HCT116 (cell line): Measurements from ENCODE around the gene DUOXA1. TPM values are rescaled to one million over a fixed set of nuclear protein-coding genes. Genes with fewer than 3 reads are reported as not detected.

Source experiments
- ATAC-seq: fragments of 200-7000 bp; cut with Tn5 transposase; 2 replicates; pipeline ENCODE4 v1.9.1; 2020; ENCODE audit warnings: mild to moderate bottlenecking, moderate library complexity
- BruUV-seq: library from RNA; stranded (reverse); fragments of 400-500 nt; replicated peaks from 2 replicates; lab custom pipeline; 2021; lab: Mats Ljungman, UMichigan
- CTCF ChIA-PET: fragments of 300-600 bp; sonication (Branson Sonifier 250); formaldehyde crosslinking; loops from one replicate; lab custom pipeline; 2021; ENCODE audit warnings: antibody characterized with exemption; lab: Charles Lee
- POLR2A ChIA-PET: fragments of 300-600, 350-600 bp; sonication (Branson Sonifier 250); formaldehyde crosslinking; loops from one replicate; lab custom pipeline; 2021; ENCODE audit warnings: antibody characterized with exemption; lab: Charles Lee
- RAD21 ChIA-PET, 2 experiments: fragments of 300-600 bp; sonication (Branson Sonifier 250); formaldehyde crosslinking; loops; one replicate each; lab custom pipeline; 2023; ENCODE audit warnings: low total read pairs in 2 of 2; ENCODE audit not compliant: uncharacterized antibody in 2 of 2, unreplicated experiment in 2 of 2, low non-redundant PET in 1 of 2; lab: Charles Lee
- DNase-seq: peaks from one replicate; pipeline ENCODE4 v3.0.0-alpha.2; 2010; ENCODE audit warnings: low read depth, low spot score
- H2AFZ ChIP-seq: fragments of 200-600 bp; shearing (Covaris generic), sonication (generic); 2 replicates; pipeline ENCODE4 v1.6.1; 2017; ENCODE audit warnings: low read depth, mixed run types, mixed read lengths, antibody characterized with exemption, low read length; ENCODE audit not compliant: poor library complexity, severe bottlenecking
- H3K27ac ChIP-seq: 2 replicates; pipeline ENCODE4 v1.5.1; 2012; ENCODE audit warnings: low read depth, low read length
- H3K27me3 ChIP-seq: fragments of 200-600 bp; sonication (generic); 2 replicates; pipeline ENCODE4 v1.6.1; 2016; ENCODE audit warnings: mixed run types, low read length, mixed read lengths; ENCODE audit not compliant: insufficient read depth
- H3K36me3 ChIP-seq, 2 experiments: fragments of 200-500 bp in 1 of 2; fragments of 200-600 bp in 1 of 2; sonication (Bioruptor generic) in 1 of 2; sonication (generic) in 1 of 2; 2 replicates each; pipeline versions ENCODE4 v1.5.1 to v1.6.1; 2014 to 2016; ENCODE audit warnings: low read length in 2 of 2, inconsistent platforms in 1 of 2, mixed read lengths in 1 of 2, mixed run types in 1 of 2; ENCODE audit not compliant: insufficient read depth in 2 of 2, control insufficient read depth in 1 of 2
- H3K4me1 ChIP-seq, 2 experiments: fragments of 200-600 bp in 1 of 2; sonication (generic) in 1 of 2; 2 replicates each; pipeline versions ENCODE4 v1.5.1 to v1.6.1; 2012 to 2017; ENCODE audit warnings: low read length in 2 of 2, inconsistent platforms in 1 of 2, mild to moderate bottlenecking in 1 of 2, mixed read lengths in 1 of 2, mixed run types in 1 of 2, moderate library complexity in 1 of 2; ENCODE audit not compliant: insufficient read depth in 2 of 2, control insufficient read depth in 1 of 2
- H3K4me2 ChIP-seq: fragments of 200-600 bp; sonication (generic); 2 replicates; pipeline ENCODE4 v1.6.1; 2017; ENCODE audit warnings: mixed run types, low read length, mixed read lengths
- H3K4me3 ChIP-seq, 2 experiments: fragments of 200-600 bp in 1 of 2; sonication (generic) in 1 of 2; replicated peaks in 1 of 2; 2 replicates each; pipeline ENCODE4 v1.5.1; 2011 to 2016; ENCODE audit warnings: low read length in 2 of 2, control low read depth in 1 of 2, low read depth in 1 of 2, mild to moderate bottlenecking in 1 of 2, mixed read lengths in 1 of 2, mixed run types in 1 of 2
- H3K79me2 ChIP-seq: fragments of 200-600 bp; sonication (generic); 2 replicates; pipeline ENCODE4 v1.6.1; 2017; ENCODE audit warnings: mild to moderate bottlenecking, mixed run types, low read length, moderate library complexity, mixed read lengths; ENCODE audit not compliant: insufficient read depth
- H3K9ac ChIP-seq: fragments of 200-600 bp; sonication (generic); 2 replicates; pipeline ENCODE4 v1.6.1; 2016; ENCODE audit warnings: low read length, mixed read lengths
- H3K9me2 ChIP-seq: fragments of 200-600 bp; sonication (generic), shearing (Covaris generic); 2 replicates; pipeline ENCODE4 v1.6.1; 2017; ENCODE audit warnings: mixed run types, mild to moderate bottlenecking, moderate library complexity; ENCODE audit not compliant: insufficient read depth
- H3K9me3 ChIP-seq, 2 experiments: fragments of 200-500 bp in 1 of 2; fragments of 200-600 bp in 1 of 2; sonication (Bioruptor generic) in 1 of 2; sonication (generic) in 1 of 2; 2 replicates each; pipeline ENCODE4 v1.6.1; 2014 to 2017; ENCODE audit warnings: low read length in 2 of 2, mixed read lengths in 2 of 2, inconsistent platforms in 1 of 2, low read depth in 1 of 2, mild to moderate bottlenecking in 1 of 2, mixed run types in 1 of 2, moderate library complexity in 1 of 2; ENCODE audit not compliant: control insufficient read depth in 1 of 2, insufficient read depth in 1 of 2
- H4K20me1 ChIP-seq: fragments of 200-600 bp; sonication (generic), shearing (Covaris generic); 2 replicates; pipeline ENCODE4 v1.6.1; 2017; ENCODE audit warnings: mixed run types, mild to moderate bottlenecking, moderate library complexity; ENCODE audit not compliant: insufficient read depth
- EGR1 ChIP-seq: IDR thresholded peaks from 2 replicates; pipeline ENCODE4 v1.6.1; 2012; ENCODE audit warnings: low read depth
- ELF1 ChIP-seq: IDR thresholded peaks from 2 replicates; pipeline ENCODE4 v1.6.1; 2012; ENCODE audit warnings: low read depth, borderline replicate concordance
- EZH2 ChIP-seq: fragments of 200-600 bp; sonication (generic); IDR thresholded peaks from 2 replicates; pipeline ENCODE4 v1.6.1; 2017; ENCODE audit warnings: antibody characterized with exemption, mixed run types
- EZH2phosphoT487 ChIP-seq: fragments of 200-600 bp; IDR thresholded peaks from 2 replicates; pipeline ENCODE4 v1.6.1; 2018; ENCODE audit warnings: antibody characterized with exemption, borderline replicate concordance
- FOSL1 ChIP-seq: IDR thresholded peaks from 2 replicates; pipeline ENCODE4 v1.6.1; 2012; ENCODE audit warnings: low read depth
- POLR2AphosphoS5 ChIP-seq: IDR thresholded peaks from 2 replicates; pipeline ENCODE4 v1.6.1; 2011; ENCODE audit warnings: mild to moderate bottlenecking, low read depth, low read length, moderate library complexity
- RAD21 ChIP-seq: IDR thresholded peaks from 2 replicates; pipeline ENCODE4 v1.6.1; 2012; ENCODE audit warnings: low read depth, mild to moderate bottlenecking
- SRF ChIP-seq: IDR thresholded peaks from 2 replicates; pipeline ENCODE4 v1.6.1; 2012; ENCODE audit warnings: low read depth
- intact Hi-C: fragments of 100-400 bp; cut with micrococcal nuclease; formaldehyde crosslinking; loops from 2 replicates; pipeline ENCODE4 v1.10.0; 2022
- total RNA-seq: library from RNA; stranded (reverse); gene quantifications from one replicate; pipeline ENCODE4 v1.2.1, GENCODE V29; 2021; ENCODE audit not compliant: unreplicated experiment
- TF ChIP-seq, protein P1 (sequence below): IDR thresholded peaks from 2 replicates; pipeline ENCODE4 v1.6.1; 2012
- TF ChIP-seq, protein P2 (sequence below): IDR thresholded peaks from 2 replicates; pipeline ENCODE4 v1.6.1; 2012
- TF ChIP-seq, protein P3 (sequence below): IDR thresholded peaks from 2 replicates; pipeline ENCODE4 v1.6.1; 2011; ENCODE audit warnings: mild to moderate bottlenecking, low read length, moderate library complexity; ENCODE audit not compliant: insufficient replicate concordance; ENCODE audit errors: extremely low read depth

Gene DUOXA1
- total RNA-seq, 1 experiment from 2014 or later = 2.3 TPM

DNA sequence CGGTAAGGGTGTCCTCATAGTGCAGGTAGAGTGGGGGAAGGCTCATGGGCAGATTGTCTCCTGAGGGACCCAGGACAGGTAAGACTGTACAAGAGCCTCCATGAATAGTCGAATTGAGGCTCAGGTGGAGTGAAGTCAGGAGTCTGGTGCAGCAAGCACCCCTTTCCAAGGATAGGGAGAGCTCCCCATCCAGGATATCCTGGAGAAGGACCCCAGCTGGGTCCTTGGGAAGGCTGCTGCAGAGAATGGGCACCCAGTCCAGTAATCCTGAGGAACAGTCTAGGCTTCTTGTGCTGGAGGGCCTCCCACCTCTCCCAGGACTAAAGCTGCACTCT, 15.0 kb downstream of the DUOXA1 start:
- no peak for TF ChIP-seq FOSL1
- TF ChIP-seq, protein P1, sequence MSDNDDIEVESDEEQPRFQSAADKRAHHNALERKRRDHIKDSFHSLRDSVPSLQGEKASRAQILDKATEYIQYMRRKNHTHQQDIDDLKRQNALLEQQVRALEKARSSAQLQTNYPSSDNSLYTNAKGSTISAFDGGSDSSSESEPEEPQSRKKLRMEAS = no peak
- no peak for TF ChIP-seq SRF
- no peak for TF ChIP-seq POLR2AphosphoS5
- TF ChIP-seq EZH2 = no peak
- no peak for TF ChIP-seq ELF1
- TF ChIP-seq EZH2phosphoT487 = no peak
- no peak for TF ChIP-seq RAD21
- TF ChIP-seq, protein P2, sequence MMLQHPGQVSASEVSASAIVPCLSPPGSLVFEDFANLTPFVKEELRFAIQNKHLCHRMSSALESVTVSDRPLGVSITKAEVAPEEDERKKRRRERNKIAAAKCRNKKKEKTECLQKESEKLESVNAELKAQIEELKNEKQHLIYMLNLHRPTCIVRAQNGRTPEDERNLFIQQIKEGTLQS = no peak
- TF ChIP-seq EGR1 = no peak
- TF ChIP-seq, protein P3, sequence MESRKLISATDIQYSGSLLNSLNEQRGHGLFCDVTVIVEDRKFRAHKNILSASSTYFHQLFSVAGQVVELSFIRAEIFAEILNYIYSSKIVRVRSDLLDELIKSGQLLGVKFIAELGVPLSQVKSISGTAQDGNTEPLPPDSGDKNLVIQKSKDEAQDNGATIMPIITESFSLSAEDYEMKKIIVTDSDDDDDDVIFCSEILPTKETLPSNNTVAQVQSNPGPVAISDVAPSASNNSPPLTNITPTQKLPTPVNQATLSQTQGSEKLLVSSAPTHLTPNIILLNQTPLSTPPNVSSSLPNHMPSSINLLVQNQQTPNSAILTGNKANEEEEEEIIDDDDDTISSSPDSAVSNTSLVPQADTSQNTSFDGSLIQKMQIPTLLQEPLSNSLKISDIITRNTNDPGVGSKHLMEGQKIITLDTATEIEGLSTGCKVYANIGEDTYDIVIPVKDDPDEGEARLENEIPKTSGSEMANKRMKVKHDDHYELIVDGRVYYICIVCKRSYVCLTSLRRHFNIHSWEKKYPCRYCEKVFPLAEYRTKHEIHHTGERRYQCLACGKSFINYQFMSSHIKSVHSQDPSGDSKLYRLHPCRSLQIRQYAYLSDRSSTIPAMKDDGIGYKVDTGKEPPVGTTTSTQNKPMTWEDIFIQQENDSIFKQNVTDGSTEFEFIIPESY = no peak
- TF ChIP-seq, all 23 proteins: peak for 0
- H3K27ac ChIP-seq = no peak overlapping the region
- no peaks in the 10 kb centered on the region for H3K9me2 ChIP-seq
- ChIA-PET CTCF (interaction anchor here (0.8 kb wide), 1 partner anchor 11 kb away, joined by 4 read pairs; no protein-coding TSS in a partner anchor), POLR2A (no interaction called here), RAD21 (no interaction called here)
- H3K4me3 ChIP-seq = no peak overlapping the region
- no peaks in the 10 kb centered on the region for H4K20me1 ChIP-seq
- DNase-seq (no peak), ATAC-seq (no peak)
- no peaks in the 10 kb centered on the region for H3K79me2 ChIP-seq
- no peaks in the 10 kb centered on the region for H3K27me3 ChIP-seq
- H3K9me3 ChIP-seq = no peaks in the 10 kb centered on the region
- peaks cover 0 to 4% of the 10 kb centered on the region in 2 experiments; a peak in 2 of 4 replicates for H3K4me1 ChIP-seq
- BruUV-seq = no TSS peak
- no peak overlapping the region for H2AFZ ChIP-seq
- no peak overlapping the region for H3K9ac ChIP-seq
- intact Hi-C loops = no loop called here
- H3K36me3 ChIP-seq = no peaks in the 10 kb centered on the region
- no peak overlapping the region for H3K4me2 ChIP-seq
